T47D (cell line): ENCODE results near the gene NKX6-2.

Experiments used
- DNase-seq, 2 experiments: peaks; one replicate each; pipeline versions ENCODE4 v3.0.0 to v3.0.0-alpha.2; 2011 to 2012; ENCODE audit warnings: low read depth in 1 of 2, low spot score in 1 of 2
- JUND ChIP-seq: IDR thresholded peaks from 2 replicates; pipeline ENCODE4 v1.6.1; 2012; ENCODE audit warnings: low read depth
- in situ Hi-C: cut with HindIII; loops from 2 replicates; pipeline ENCODE4 v1.10.0; 2016; ENCODE audit warnings: low sequenced_read_pairs, low pct_unique_long_range_greater_than_20kb

The NKX6-2 gene

DNA sequence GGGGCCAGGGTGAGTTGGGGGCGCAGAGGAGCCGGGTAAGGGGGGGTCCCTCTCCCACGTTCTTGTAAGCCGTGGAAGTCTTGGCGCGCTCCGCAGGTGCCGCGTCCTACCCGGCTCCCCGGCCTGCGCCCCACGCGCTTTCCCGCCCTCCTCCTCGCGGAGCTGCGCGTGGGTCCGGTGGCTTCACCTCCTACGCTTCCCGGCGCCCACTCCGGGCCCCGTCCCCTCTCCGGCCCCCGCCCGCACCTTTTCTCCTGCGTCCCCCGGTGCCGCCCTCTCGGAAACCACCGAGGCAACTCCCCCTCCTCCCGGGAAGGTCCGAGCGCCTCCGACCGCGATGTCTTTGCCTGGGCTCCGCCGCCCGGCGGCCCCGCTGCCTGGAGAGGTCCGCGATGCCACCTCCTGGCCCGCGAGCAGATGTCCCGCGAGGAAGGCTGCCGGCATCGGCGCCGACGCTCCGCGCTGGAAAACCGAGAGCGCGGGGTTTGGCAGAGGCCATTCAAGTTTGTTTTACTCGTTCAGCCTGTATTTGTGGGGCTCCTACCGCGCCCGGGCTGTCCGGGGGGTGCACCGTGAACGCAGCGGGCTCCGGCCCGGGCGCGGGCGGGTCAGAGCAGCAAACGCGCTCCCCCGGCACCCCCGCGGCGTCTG, 2.4 kb upstream of the NKX6-2 start:
- TF ChIP-seq JUND = no peak
- in situ Hi-C loops = no loop called here
- DNase-seq = no peak

DNA sequence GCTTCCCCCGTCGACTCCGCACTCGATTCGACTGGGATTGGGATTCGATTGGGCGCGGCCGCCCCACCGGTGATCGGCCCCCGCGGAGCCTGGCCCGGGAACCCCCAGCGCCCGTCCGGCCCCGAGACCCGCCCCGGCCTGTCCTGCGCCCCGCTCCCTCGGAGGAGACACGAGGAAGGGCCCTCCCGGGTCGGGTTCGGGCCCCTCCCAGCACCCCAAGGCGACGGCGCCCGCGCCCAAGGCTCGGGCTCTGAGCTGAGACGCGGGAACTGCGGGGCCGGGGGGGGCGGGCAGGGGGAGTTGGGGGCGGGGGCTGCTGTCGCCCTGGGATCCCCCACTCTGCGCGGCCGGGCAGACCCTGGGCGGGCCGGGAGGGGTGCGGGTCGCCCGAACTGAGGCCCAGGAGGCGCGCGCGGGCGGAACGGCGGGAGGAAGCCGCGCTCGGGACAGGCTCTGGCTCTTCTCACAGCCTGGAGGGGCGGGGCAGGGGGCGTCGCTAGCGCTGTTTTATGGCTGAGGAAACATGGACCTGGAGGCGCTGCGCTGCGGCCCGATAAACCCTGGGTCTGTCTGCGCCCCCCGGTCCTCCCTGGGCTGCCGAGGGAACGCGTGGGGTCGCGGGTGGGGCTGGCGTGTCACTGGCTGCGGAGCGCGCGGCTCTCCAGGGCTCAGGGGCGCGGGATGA, 1.7 kb upstream of the NKX6-2 start:
- no peak for DNase-seq
- TF ChIP-seq JUND = no peak
- in situ Hi-C loops = no loop called here

GRCh38 chr10:132786884-132787494, 1.0 kb upstream of the NKX6-2 start:
- in situ Hi-C loops = no loop called here

DNA sequence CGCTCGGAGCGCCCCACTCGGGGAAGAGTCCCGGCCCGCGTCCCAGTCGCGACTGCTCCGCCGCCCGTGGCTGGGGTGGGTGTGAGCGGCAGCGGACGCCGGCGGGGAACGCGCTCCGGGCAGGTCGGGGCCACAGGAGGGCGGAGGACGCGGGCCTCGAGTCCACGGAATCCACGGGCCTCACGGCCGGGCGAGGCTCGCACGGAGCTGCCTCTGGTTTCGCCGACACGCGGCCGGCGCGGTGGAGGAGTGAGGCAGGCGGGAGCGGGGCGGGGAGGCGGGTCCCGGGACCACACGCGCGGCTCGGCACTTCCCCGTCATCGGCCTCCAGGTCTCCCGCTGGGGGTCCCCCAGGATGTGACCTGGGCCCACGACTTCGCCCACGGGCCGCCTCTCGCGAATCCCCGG, 533 bp upstream of the NKX6-2 start:
- TF ChIP-seq JUND = no peak
- in situ Hi-C loops = no loop called here
- no peak for DNase-seq

More at GRCh38 chr10:132786884-132787494, 1.0 kb upstream of the NKX6-2 start:
- no peak for TF ChIP-seq JUND
- no peak for DNase-seq

DNA sequence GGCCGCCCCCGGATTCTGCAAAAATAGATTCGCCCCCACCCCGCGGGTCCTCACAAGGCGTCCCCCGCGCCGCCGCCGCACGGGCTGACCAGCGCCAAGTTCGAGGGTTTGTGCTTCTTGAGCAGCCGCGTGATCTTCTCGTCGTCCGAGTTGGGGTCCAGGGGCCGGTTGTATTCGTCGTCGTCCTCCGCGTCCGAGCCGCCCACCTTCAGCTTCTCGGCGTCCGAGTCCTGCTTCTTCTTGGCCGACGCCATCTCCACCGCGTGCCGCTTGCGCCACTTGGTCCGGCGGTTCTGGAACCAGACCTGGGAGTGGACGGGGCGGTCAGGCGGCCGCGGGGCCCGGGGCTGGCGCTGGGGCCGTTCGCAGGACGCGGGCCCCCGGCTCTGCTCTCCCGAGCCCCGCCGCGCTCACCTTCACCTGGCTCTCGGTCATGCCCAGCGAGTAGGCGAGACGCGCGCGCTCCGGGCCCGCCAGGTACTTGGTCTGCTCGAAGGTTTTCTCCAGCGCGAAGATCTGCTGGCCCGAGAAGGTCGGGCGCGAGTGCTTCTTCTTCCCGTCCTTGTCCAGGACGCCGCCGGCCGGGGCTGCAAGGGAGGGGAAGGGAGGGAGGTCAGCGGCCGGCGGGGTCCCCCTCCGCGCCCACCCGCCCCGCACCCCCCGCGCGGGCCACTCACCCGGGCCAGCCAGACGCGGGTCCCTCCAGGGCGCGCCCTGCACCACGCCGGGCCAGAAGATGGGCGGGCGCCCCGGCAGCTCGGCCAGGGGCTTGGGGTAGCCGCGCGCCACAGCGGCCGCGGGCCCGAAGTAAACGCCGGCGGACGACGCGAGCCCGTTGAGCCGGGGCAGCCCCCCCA, 853 bp downstream of the NKX6-2 start:
- in situ Hi-C loops = no loop called here
- no peak for DNase-seq
- TF ChIP-seq JUND = no peak

GRCh38 chr10:132783940-132784865, 1.7 kb downstream of the NKX6-2 start:
- DNase-seq = no peak
- in situ Hi-C loops = no loop called here
- no peak for TF ChIP-seq JUND

DNA sequence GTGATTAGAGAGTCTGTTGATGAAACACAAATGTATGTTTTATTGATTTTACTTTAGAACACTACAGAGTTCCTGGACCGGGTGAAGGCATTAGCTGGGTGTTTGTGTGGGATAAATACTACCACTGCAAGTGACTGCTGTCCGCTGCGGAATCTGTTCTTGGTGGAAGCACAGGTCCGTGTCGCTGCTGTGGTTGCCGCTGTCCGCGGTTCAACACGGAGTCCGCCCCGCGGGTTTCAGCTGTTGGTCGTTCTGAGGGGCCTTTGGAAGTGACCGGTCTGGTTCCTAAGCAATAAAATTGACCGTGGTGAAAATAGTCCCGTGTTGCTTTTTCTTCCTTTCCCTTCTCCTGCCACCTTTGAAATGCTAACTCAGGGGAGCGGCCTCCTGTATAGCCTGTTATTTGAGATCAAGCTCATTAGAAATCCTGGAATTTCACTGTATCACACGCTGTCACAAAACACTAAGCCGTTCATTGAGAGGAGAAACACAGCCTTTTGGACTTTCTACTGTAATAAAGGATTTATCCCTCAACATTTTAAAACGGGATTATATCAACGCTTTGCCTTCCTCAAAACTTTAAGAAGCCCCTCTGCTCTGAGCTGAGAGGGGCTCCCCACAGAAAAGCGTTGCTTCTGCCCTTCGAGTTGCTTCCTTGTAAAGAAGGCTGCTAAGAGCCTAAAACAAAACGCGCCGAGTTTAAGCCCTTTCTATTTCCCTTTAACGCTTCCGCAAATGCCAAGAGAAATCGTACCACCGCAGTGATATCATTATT, 2.6 kb downstream of the NKX6-2 start:
- no peak for TF ChIP-seq JUND
- in situ Hi-C loops = no loop called here

GRCh38 chr10:132781556-132781955, 4.4 kb downstream of the NKX6-2 start:
- in situ Hi-C loops = no loop called here
- no peak for DNase-seq
- TF ChIP-seq JUND = no peak

More for the DNA sequence above, 2.6 kb downstream of the NKX6-2 start:
- DNase-seq = no peak

DNA sequence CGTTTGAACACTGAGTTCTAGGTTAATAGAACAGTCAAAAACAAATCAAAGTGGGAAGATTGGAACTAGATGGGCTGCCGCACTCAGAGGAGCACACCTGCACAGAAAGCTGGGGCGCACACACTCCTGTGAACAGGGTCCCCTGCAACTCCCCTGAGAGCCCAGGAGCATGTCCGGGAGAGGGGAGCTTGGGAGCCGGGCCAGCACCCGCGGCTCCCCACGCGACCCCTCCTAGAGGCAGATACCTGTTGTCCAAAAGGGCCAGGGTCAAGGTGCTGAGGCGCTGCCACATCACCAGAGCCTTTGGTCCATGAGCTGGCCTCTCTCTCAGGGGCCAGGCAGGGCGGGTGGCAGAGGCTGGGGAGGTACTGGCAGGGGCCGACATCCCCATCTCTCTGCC, 5.6 kb downstream of the NKX6-2 start:
- DNase-seq = no peak
- no peak for TF ChIP-seq JUND

DNA sequence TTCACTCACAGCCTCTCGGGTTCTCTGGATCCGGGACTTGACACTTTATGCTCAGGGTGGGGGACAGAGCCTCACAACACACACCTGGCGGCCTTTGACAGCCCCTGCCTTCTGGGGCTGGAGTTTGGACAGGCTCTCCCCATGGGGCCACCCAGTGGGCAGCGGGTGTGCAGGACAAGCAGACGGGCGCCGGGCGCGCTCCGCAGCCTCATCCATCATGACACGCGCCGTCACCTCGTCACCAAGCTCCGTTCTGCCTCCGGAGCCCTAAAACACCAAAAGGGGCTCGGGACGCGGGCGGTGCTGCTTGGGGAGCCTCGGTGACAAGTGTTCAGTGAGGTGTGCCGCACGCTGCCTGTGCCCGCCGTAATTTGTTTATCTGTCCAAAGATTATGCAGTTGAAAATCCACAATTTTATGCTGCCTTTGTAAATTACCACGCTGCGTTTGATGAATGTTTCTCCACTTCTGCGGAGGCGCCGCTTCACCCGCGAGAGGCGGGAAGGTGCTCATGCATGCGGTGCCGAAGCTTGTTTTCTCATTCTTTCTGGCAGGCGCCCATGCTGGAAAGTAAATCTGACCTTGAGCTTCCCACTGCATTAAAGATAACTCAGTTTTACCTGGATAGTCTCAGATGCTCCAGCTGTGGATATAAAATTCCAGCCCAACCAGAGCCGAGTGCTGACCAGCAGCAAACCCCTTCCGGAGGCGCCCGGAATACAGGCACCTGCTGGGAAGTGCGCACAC, 6.2 kb downstream of the NKX6-2 start:
- in situ Hi-C loops = no loop called here

More for the DNA sequence above, 5.6 kb downstream of the NKX6-2 start:
- in situ Hi-C loops = no loop called here

More for the DNA sequence above, 6.2 kb downstream of the NKX6-2 start:
- no peak for DNase-seq
- TF ChIP-seq JUND = no peak
